Measurements from ENCODE around the gene RAB3D. TPM values are rescaled to one million over a fixed set of nuclear protein-coding genes. Genes with fewer than 3 reads are reported as not detected.

RAB3D gene
- total RNA-seq, 1 donor from 2014 or later = 45.3 TPM

- Mint-ChIP-seq H3K9me3 (no peaks in the 10 kb centered on the region), H3K4me1 (ENCODE audit: unreplicated experiment) (peaks cover 27% of the 10 kb centered on the region), H3K36me3 (peaks cover 3% of the 10 kb centered on the region), H3K4me3 (no peak overlapping the region), H3K27me3 (peaks cover 13% of the 10 kb centered on the region), H3K27ac (no peak overlapping the region)
- no peak for DNase-seq (ENCODE audit: extremely low spot score, unreplicated experiment)
- TF ChIP-seq CTCF (conservative IDR thresholded peaks at IDR 0.05) = no peak
Observed at GRCh38 chr19:11377756-11378155, 38.3 kb upstream of the RAB3D start.

GRCh38 chr19:11377237-11377636, 37.8 kb upstream of the RAB3D start:
- Mint-ChIP-seq H3K4me1 (ENCODE audit: unreplicated experiment) (peaks cover 27% of the 10 kb centered on the region), H3K27ac (no peak overlapping the region), H3K36me3 (peaks cover 3% of the 10 kb centered on the region), H3K9me3 (no peaks in the 10 kb centered on the region), H3K27me3 (peaks cover 10% of the 10 kb centered on the region), H3K4me3 (peak overlapping the region; percentile 21)
- TF ChIP-seq CTCF (conservative IDR thresholded peaks at IDR 0.05) = no peak
- DNase-seq (ENCODE audit: extremely low spot score, unreplicated experiment) = no peak

- H3K27ac Mint-ChIP-seq = peak overlapping the region; percentile 60
- H3K36me3 Mint-ChIP-seq = peaks cover 3% of the 10 kb centered on the region
- no peak for DNase-seq (ENCODE audit: extremely low spot score, unreplicated experiment)
- peaks cover 21% of the 10 kb centered on the region for H3K4me1 Mint-ChIP-seq (ENCODE audit: unreplicated experiment)
- TF ChIP-seq CTCF (conservative IDR thresholded peaks at IDR 0.05) = no peak
- H3K4me3 Mint-ChIP-seq = no peak overlapping the region
- no peaks in the 10 kb centered on the region for H3K27me3 Mint-ChIP-seq
- H3K9me3 Mint-ChIP-seq = no peaks in the 10 kb centered on the region
Observed at GRCh38 chr19:11375143-11375948, 35.9 kb upstream of the RAB3D start.

- H3K4me3 Mint-ChIP-seq = no peak within 1 kb of the TSS
- no peak within 1 kb of the TSS for H3K27ac Mint-ChIP-seq
- H3K36me3 Mint-ChIP-seq = peaks cover 3% of the 10 kb centered on the region
- no peaks in the 10 kb centered on the region for H3K9me3 Mint-ChIP-seq
- TF ChIP-seq CTCF (conservative IDR thresholded peaks at IDR 0.05) = no peak
- peak; percentile 95 for DNase-seq (ENCODE audit: extremely low spot score, unreplicated experiment)
- peaks cover 16% of the 10 kb centered on the region for H3K4me1 Mint-ChIP-seq (ENCODE audit: unreplicated experiment)
- no peaks in the 10 kb centered on the region for H3K27me3 Mint-ChIP-seq
Observed at GRCh38 chr19:11374433-11375142, 35.1 kb upstream of the RAB3D start, which contains the start of gene SWSAP1. Gene SWSAP1, plus strand, starts transcription at chr19:11374666. Its CDS starts 15 bp downstream, at chr19:11374681.

- H3K4me3 Mint-ChIP-seq = no peak overlapping the region
- H3K27ac Mint-ChIP-seq = no peak overlapping the region
- H3K4me1 Mint-ChIP-seq (ENCODE audit: unreplicated experiment) = peaks cover 16% of the 10 kb centered on the region
- no peaks in the 10 kb centered on the region for H3K27me3 Mint-ChIP-seq
- peaks cover 3% of the 10 kb centered on the region for H3K36me3 Mint-ChIP-seq
- TF ChIP-seq CTCF (conservative IDR thresholded peaks at IDR 0.05) = no peak
- no peaks in the 10 kb centered on the region for H3K9me3 Mint-ChIP-seq
- DNase-seq (ENCODE audit: extremely low spot score, unreplicated experiment) = no peak
Observed at GRCh38 chr19:11373885-11374432, 34.5 kb upstream of the RAB3D start.
